DND-41 (cell line): ENCODE data around the gene PRPSAP1.

Source experiments
- ATAC-seq: fragments of 200-7000 bp; cut with Tn5 transposase; 3 replicates; pipeline ENCODE4 v1.9.1; 2021; ENCODE audit warnings: low read depth; ENCODE audit not compliant: insufficient read depth
- DNase-seq: peaks from one replicate; pipeline ENCODE4 v3.0.0-alpha.2; 2020
- H2AFZ ChIP-seq: 2 replicates; pipeline ENCODE4 v1.6.0; 2012; ENCODE audit warnings: low read depth, low read length
- H3K27ac ChIP-seq: 2 replicates; pipeline ENCODE4 v1.5.1; 2012; ENCODE audit warnings: low read length, inconsistent platforms
- H3K27me3 ChIP-seq: fragments of 200-600 bp; sonication (generic); 2 replicates; pipeline ENCODE4 v1.6.0; 2012; ENCODE audit warnings: low read length, mild to moderate bottlenecking, inconsistent platforms; ENCODE audit not compliant: insufficient read depth, poor library complexity
- H3K36me3 ChIP-seq: 2 replicates; pipeline ENCODE4 v1.5.1; 2012; ENCODE audit warnings: low read length, inconsistent platforms; ENCODE audit not compliant: insufficient read depth
- H3K4me1 ChIP-seq: 2 replicates; pipeline ENCODE4 v1.5.1; 2012; ENCODE audit warnings: mild to moderate bottlenecking, low read length; ENCODE audit not compliant: insufficient read depth
- H3K4me2 ChIP-seq: 2 replicates; pipeline ENCODE4 v1.6.0; 2012; ENCODE audit warnings: mild to moderate bottlenecking, moderate library complexity, low read length, inconsistent platforms; ENCODE audit not compliant: insufficient read depth
- H3K4me3 ChIP-seq, 2 experiments: fragments of 200-600 bp in 1 of 2; shearing (Covaris generic) in 1 of 2; 2 replicates each; pipeline ENCODE4 v1.5.1; 2012 to 2016; ENCODE audit warnings: inconsistent platforms in 2 of 2, low read length in 2 of 2, mild to moderate bottlenecking in 2 of 2, low read depth in 1 of 2, moderate library complexity in 1 of 2
- H3K79me2 ChIP-seq: 2 replicates; pipeline ENCODE4 v1.6.0; 2012; ENCODE audit warnings: low read length, inconsistent platforms; ENCODE audit not compliant: insufficient read depth
- H3K9ac ChIP-seq: 2 replicates; pipeline ENCODE4 v1.6.0; 2012; ENCODE audit warnings: low read depth, mild to moderate bottlenecking, inconsistent platforms, low read length, moderate library complexity
- H3K9me3 ChIP-seq: 2 replicates; pipeline ENCODE4 v1.5.1; 2012; ENCODE audit warnings: low read length, moderate library complexity, mild to moderate bottlenecking, inconsistent platforms; ENCODE audit not compliant: insufficient read depth, severe bottlenecking
- H4K20me1 ChIP-seq: 2 replicates; pipeline ENCODE4 v1.6.0; 2012; ENCODE audit warnings: low read length; ENCODE audit not compliant: insufficient read depth
- CTCF ChIP-seq: IDR thresholded peaks from 2 replicates; pipeline ENCODE4 v1.5.1; 2012; ENCODE audit warnings: borderline replicate concordance, low read length, moderate library complexity, mild to moderate bottlenecking; ENCODE audit not compliant: poor library complexity, severe bottlenecking; ENCODE audit errors: extremely low read depth
- EZH2 ChIP-seq: IDR thresholded peaks from 3 replicates; pipeline ENCODE4 v1.6.1; 2012; ENCODE audit warnings: borderline replicate concordance, low read depth, mild to moderate bottlenecking, moderate library complexity, low read length, inconsistent platforms; ENCODE audit not compliant: severe bottlenecking

The PRPSAP1 gene

GRCh38 chr17:76382803-76383545, 29.3 kb upstream of the PRPSAP1 start:
- TF ChIP-seq CTCF: no peak
- peak; percentile 82 for TF ChIP-seq EZH2
- Histone ChIP-seq H3K4me3 (peak overlapping the region; percentile 36 to 56; a peak in 3 of 4 replicates), H3K36me3 (no peaks in the 10 kb centered on the region), H3K79me2 (no peaks in the 10 kb centered on the region), H3K27me3 (peaks cover 15% of the 10 kb centered on the region), H2AFZ (peak overlapping the region; percentile 77), H3K27ac (no peak overlapping the region), H3K9ac (peak overlapping the region; percentile 72), H3K4me1 (peaks cover 28% of the 10 kb centered on the region), H4K20me1 (0 out of 2 replicates have a peak, but pooled peaks cover 3% of the 10 kb centered on the region), H3K9me3 (no peaks in the 10 kb centered on the region), H3K4me2 (peak overlapping the region; percentile 81)
- DNase-seq (peak; percentile 75), ATAC-seq (peak; percentile 71)

DNA sequence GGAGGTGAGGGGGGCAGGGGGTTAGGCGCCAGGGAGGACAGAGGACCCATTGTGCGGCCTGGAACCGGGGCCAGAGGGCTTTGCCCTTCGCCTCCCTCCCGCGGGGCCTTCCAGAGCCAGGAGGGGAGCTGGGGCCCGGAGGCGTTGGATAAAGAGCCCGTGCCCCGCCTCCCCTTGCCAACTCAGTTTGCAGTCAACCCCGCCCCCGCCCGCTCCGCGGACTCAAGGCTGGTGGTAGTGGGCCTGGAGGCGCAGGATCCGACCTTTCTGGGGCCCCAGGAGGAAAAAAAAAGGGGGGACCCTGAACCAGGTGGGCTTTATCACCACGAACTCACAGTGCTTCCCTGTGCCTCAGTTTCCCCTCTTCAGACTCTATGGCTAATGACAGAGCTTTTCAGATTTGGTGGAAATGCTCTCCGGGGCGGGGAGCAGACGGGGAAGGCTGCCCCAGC, 28.7 kb upstream of the PRPSAP1 start:
- peak overlapping the region in 1 of 2 experiments; percentile 56; a peak in 3 of 4 replicates for H3K4me3 ChIP-seq
- H3K27me3 ChIP-seq: peaks cover 15% of the 10 kb centered on the region
- no peaks in the 10 kb centered on the region for H3K79me2 ChIP-seq
- DNase-seq (no peak), ATAC-seq (no peak)
- peaks cover 28% of the 10 kb centered on the region for H3K4me1 ChIP-seq
- H3K4me2 ChIP-seq: peak overlapping the region; percentile 81
- H4K20me1 ChIP-seq: 0 out of 2 replicates have a peak, but pooled peaks cover 3% of the 10 kb centered on the region
- no peaks in the 10 kb centered on the region for H3K36me3 ChIP-seq
- TF ChIP-seq EZH2: no peak
- TF ChIP-seq CTCF: no peak
- H3K9me3 ChIP-seq: no peaks in the 10 kb centered on the region
- H3K9ac ChIP-seq: peak overlapping the region; percentile 72; the same call in 1 of the 2 replicates
- no peak overlapping the region for H3K27ac ChIP-seq
- no peak overlapping the region for H2AFZ ChIP-seq

DNA sequence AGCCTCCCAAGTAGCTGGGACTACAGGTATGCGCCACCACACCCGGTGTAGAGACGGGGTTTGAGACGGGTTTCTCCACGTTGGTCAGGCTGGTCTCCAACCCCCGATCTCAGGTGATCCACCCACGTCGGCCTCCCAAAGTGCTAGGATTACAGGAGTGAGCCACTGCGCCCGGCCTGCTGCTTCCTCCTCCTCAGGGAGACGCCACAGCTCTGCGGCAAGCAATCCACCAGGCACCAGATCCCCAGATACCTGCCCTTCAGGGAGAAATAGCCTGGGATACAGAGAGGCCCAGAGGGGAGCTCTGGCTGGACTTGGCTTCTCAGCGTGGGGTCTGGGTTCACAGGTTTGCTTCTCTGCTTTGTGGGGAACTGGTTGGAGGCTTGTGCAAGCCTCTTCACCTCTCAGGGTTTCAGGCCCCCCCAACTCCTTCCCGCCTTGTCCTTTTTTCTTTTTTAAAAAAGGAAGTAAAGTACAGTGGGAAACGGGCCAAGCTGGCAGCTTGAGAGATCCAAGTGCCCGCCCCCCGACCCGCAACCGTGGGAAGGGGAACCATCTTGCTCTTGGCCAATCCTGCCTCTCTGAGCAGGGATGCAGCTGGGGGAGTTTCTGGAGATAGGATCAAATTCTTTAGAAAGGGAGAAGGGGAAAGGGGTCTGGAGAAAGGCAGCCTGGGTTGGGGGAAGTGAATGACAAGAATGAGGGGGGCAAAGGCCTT, 28.1 kb upstream of the PRPSAP1 start:
- no peak overlapping the region for H2AFZ ChIP-seq
- peaks cover 28% of the 10 kb centered on the region for H3K4me1 ChIP-seq
- DNase-seq: no peak
- 0 out of 2 replicates have a peak, but pooled peaks cover 3% of the 10 kb centered on the region for H4K20me1 ChIP-seq
- 0 out of 2 replicates have a peak overlapping the region, but pooled peaks have one; percentile 81 for H3K4me2 ChIP-seq
- no peaks in the 10 kb centered on the region for H3K9me3 ChIP-seq
- no peak for TF ChIP-seq EZH2
- TF ChIP-seq CTCF: no peak
- H3K27ac ChIP-seq: no peak overlapping the region
- H3K4me3 ChIP-seq: no peak overlapping the region
- H3K36me3 ChIP-seq: no peaks in the 10 kb centered on the region
- no peak for ATAC-seq
- H3K27me3 ChIP-seq: peaks cover 15% of the 10 kb centered on the region
- no peaks in the 10 kb centered on the region for H3K79me2 ChIP-seq
- H3K9ac ChIP-seq: no peak overlapping the region
